Measurements from ENCODE around the gene TNFSF13B. TPM values are rescaled to one million over a fixed set of nuclear protein-coding genes. Genes with fewer than 3 reads are reported as not detected.

Gene TNFSF13B
- total RNA-seq, 1 donor from 2014 or later = 2.1 TPM

- peaks cover 18% of the 10 kb centered on the region for H3K27me3 Mint-ChIP-seq (ENCODE audit: low read depth)
- H3K36me3 Mint-ChIP-seq = no peaks in the 10 kb centered on the region
- no peak for DNase-seq (ENCODE audit: low spot score in 2 of 2, unreplicated experiment in 2 of 2)
- TF ChIP-seq CTCF (IDR thresholded peaks at IDR 0.05; ENCODE audit: unreplicated experiment) = no peak
- no peaks in the 10 kb centered on the region for H3K4me1 Mint-ChIP-seq
- H3K9me3 Mint-ChIP-seq = no peaks in the 10 kb centered on the region
- no peak overlapping the region for H3K4me3 Mint-ChIP-seq
- H3K27ac Mint-ChIP-seq = no peak overlapping the region
Measured at GRCh38 chr13:108326309-108326708, 56.8 kb downstream of the TNFSF13B start.

- Mint-ChIP-seq H3K27ac (no peak overlapping the region), H3K4me1 (no peaks in the 10 kb centered on the region), H3K9me3 (peaks cover 3% of the 10 kb centered on the region), H3K4me3 (no peak overlapping the region), H3K27me3 (ENCODE audit: low read depth) (peaks cover 19% of the 10 kb centered on the region), H3K36me3 (no peaks in the 10 kb centered on the region)
- no peak for TF ChIP-seq CTCF (IDR thresholded peaks at IDR 0.05; ENCODE audit: unreplicated experiment)
- no peak for DNase-seq (ENCODE audit: low spot score in 2 of 2, unreplicated experiment in 2 of 2)
Measured at GRCh38 chr13:108328848-108329247, 59.3 kb downstream of the TNFSF13B start.

DNA sequence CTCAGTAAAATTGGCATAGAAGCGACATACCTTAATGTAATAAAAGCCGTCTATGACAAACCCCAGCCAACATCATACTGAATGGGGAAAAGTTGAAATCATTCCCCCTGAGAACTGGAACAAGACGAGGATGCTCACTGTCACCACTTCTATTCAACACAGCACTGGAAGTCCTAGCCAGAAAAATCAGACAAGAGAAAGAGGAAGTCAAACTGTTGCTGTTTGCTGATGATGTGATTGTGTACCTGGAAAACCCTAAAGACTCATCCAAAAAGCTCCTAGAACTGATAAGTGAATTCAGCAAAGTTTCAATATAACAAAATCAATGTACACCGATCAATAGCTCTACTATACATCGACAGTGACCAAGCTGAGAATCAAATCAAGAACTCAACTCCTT is 63.3 kb downstream of the TNFSF13B start:
- no peak for TF ChIP-seq CTCF (IDR thresholded peaks at IDR 0.05; ENCODE audit: unreplicated experiment)
- H3K4me1 Mint-ChIP-seq = no peaks in the 10 kb centered on the region
- H3K27ac Mint-ChIP-seq = no peak overlapping the region
- peaks cover 5% of the 10 kb centered on the region for H3K9me3 Mint-ChIP-seq
- H3K4me3 Mint-ChIP-seq = no peak overlapping the region
- peaks cover 44% of the 10 kb centered on the region for H3K27me3 Mint-ChIP-seq (ENCODE audit: low read depth)
- H3K36me3 Mint-ChIP-seq = no peaks in the 10 kb centered on the region
- no peak for DNase-seq (ENCODE audit: low spot score in 2 of 2, unreplicated experiment in 2 of 2)

GRCh38 chr13:108342369-108343289 is 73.1 kb downstream of the TNFSF13B start:
- H3K4me3 Mint-ChIP-seq = no peak overlapping the region
- peaks cover 28% of the 10 kb centered on the region for H3K27me3 Mint-ChIP-seq (ENCODE audit: low read depth)
- DNase-seq (ENCODE audit: low spot score in 2 of 2, unreplicated experiment in 2 of 2) = no peak
- H3K36me3 Mint-ChIP-seq = no peaks in the 10 kb centered on the region
- no peaks in the 10 kb centered on the region for H3K9me3 Mint-ChIP-seq
- no peak overlapping the region for H3K27ac Mint-ChIP-seq
- peak; percentile 40 for TF ChIP-seq CTCF (IDR thresholded peaks at IDR 0.05; ENCODE audit: unreplicated experiment)
- no peaks in the 10 kb centered on the region for H3K4me1 Mint-ChIP-seq

- Mint-ChIP-seq H3K4me3 (no peak overlapping the region), H3K27me3 (ENCODE audit: low read depth) (peaks cover 9% of the 10 kb centered on the region), H3K27ac (no peak overlapping the region), H3K36me3 (no peaks in the 10 kb centered on the region), H3K4me1 (no peaks in the 10 kb centered on the region), H3K9me3 (no peaks in the 10 kb centered on the region)
- TF ChIP-seq CTCF (IDR thresholded peaks at IDR 0.05; ENCODE audit: unreplicated experiment) = no peak
- DNase-seq (ENCODE audit: low spot score in 2 of 2, unreplicated experiment in 2 of 2) = no peak
Measured at GRCh38 chr13:108345016-108345415, 75.5 kb downstream of the TNFSF13B start.
